Fibroblast of upper back skin (primary cell): Measurements from ENCODE around the gene GUCY2D.
A peak's percentile ranks its signal among the peaks of the same experiment; 100 is the strongest.
"Not testable (repeated sequence)": the region's sequence is repeated elsewhere in the genome, so short reads cannot be mapped to it uniquely, and the experiment has no call there.

ENCODE experiments used
- DNase-seq: peaks from one replicate; pipeline ENCODE4 v3.0.0-alpha.2; 2013

GUCY2D gene

DNA sequence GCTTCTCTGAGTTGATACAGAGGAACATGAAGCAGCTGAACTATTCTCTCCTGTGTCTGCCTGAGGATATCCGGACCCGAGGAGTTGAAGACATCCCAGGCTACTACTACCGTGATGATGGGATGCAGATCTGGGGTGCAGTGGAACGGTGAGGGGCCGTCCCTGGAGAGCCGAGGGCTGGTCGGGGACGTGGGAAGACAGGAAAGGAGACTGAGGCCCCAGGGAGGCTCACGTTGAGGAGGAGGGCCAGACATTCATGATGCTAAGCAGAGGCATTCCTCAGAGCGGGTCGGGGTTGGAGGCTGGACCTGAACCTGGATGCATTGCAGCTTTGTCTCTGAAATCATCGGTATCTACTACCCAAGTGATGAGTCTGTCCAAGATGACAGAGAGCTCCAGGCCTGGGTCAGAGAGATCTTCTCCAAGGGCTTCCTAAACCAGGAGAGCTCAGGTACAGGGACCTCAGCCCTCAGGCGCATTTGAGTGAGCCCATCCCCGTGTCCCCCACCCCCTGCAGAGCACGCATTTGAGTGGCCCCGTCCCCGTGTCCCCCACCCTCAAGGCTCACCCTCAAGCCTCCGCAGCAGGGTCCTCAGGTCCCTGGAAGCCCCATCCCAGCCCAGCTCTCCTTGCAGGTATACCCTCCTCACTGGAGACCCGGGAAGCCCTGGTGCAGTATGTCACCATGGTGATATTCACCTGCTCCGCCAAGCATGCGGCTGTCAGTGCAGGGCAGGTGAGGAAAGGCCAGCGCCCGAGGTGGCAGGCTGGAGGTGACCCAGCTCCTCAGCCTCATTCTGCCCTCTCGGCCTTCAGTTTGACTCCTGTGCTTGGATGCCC, 44.7 kb downstream of the GUCY2D start:
- DNase-seq: no peak

DNA sequence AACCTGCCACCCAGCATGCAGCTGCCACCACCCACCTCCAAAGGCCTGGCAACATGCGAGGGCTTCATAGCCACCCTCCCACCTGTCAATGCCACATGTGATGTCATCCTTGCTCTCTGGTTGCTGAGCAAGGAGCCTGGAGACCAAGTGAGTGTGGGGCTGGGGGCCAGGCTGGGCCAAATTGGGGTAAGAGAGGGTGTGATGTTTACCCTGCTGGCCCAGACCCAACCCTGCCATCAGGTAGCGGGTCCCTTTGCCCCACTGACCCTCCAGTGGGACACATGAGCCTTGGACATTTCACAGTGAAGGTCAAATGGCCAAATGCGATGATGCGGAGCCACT, 45.3 kb downstream of the GUCY2D start:
- no peak for DNase-seq

DNA sequence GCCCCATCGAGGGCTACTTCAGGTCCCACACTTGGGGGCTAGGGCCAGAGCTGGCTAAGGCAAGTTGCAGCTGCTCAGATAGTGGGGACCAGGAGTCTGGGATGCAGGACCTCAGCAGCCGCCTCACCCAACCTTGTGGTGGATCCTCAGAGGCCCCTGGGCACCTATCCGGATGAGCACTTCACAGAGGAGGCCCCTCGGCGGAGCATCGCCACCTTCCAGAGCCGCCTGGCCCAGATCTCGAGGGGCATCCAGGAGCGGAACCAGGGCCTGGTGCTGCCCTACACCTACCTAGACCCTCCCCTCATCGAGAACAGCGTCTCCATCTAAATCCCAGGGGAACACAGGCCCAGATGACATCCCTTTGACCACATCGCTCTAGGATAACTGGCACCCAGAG, 45.8 kb downstream of the GUCY2D start:
- no peak for DNase-seq

DNA sequence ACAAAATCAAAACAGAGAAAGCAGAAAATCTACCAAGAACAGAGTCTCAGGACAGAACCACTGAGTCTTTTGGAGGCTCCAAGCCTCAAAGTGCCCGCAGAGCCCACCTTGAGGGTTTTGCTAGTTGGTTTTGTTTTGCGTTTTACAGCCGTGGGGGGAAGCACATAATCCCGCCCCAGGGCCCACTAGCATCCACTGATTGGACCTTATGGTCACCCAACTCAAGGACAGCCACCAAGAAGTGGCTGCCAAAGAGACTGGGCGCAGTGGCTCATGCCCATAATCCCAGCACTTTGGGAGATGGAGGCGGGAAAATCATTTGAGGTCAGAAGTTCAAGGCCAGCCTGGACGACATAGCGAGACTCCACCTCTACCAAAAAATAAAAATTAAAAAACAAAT, 46.3 kb downstream of the GUCY2D start:
- DNase-seq: no peak

DNA sequence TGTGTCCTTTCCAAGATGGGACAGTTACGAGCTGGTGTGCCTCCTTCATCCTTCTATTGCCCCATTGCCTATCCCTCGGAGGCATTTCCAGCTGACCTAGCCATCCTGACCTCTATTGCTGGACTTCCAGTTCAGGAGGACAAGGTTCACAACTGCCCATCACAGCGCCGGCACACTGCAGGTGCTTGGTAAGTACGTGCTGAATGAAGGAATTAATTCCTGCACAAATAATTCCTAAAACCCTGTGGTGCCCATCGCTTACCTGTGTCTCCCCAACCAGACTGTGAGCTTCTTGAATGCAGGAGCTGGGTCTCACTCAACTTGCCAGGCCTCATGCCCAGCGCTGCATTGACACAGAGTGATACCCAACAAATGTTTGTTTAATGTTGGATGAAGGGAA, 49.4 kb downstream of the GUCY2D start:
- DNase-seq: no peak

DNA sequence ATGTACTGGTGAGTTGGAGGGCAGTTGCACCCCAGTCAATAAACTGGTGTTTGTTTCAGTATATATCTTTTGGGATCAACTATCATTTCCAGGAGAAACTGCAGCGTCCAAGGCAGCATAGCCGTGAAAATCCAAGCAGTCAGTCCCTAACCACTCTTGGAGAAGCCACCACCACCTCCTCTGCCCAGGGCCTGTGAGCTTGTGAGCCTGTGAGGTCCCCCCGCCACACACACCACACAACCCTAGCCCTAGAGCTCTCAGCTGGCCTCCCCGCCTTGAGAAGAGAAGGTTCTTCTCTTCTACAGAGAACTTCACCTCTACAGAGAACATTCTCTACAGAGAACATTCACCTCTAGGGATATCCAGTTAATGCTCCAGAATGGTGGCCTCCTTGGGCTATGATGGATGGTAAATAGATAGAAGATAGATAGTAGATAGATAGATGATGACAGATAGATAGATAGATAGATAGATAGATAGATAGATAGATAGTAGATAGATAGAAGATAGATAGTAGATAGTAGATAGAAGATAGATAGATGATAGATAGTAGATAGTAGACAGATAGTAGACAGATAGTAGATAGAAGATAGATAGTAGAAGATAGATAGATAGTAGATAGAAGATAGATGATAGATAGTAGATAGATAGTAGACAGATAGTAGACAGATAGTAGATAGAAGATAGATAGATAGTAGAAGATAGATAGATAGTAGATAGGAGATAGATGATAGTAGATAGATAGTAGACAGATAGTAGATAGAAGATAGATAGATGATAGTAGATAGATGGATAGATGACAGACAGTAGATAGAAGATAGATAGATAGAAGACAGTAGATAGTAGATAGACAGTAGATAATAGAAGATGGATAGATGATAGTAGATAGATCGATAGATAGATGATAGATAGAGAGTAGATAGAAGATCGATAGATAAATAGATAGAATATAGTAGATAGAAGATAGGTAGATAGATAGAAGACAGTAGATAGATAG, 50.1 kb downstream of the GUCY2D start:
- DNase-seq: no peak

DNA sequence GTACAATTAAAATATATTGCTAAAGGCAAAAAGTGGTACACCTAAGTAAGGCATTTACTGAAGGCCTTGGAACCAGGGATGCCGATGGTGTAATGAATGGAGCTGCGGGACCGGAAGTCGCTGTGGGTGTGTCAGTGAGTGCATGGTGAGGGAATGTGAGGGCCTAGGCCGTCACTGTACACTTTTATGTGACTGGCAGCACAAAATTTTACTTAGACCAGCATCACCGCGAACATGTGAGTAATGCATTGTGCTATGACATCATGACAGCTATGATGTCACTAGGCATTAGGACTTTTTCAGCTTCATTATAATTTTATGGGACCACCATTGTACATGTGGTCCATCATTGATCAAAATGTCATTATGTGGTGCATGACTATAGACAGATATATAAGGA, 51.2 kb downstream of the GUCY2D start:
- DNase-seq: no peak

DNA sequence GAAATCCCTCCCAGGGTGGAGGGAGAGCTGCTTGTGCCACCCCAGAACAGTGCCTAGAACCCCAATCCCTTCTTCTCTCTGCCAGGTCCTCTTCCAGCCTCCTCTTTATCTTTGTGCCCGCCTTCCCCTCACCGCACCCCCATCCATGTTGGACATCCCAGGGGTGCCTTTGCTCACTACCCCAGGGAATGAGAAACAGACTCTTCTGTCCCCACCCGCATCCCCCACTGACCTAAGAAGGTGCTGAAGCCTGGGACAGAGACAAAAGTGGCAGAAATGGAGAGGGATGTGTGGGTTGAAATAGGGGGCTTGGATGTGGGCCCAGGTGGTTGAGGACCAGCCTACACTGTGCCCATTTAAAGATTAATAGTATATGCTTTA, 53.4 kb downstream of the GUCY2D start:
- DNase-seq: no peak

DNA sequence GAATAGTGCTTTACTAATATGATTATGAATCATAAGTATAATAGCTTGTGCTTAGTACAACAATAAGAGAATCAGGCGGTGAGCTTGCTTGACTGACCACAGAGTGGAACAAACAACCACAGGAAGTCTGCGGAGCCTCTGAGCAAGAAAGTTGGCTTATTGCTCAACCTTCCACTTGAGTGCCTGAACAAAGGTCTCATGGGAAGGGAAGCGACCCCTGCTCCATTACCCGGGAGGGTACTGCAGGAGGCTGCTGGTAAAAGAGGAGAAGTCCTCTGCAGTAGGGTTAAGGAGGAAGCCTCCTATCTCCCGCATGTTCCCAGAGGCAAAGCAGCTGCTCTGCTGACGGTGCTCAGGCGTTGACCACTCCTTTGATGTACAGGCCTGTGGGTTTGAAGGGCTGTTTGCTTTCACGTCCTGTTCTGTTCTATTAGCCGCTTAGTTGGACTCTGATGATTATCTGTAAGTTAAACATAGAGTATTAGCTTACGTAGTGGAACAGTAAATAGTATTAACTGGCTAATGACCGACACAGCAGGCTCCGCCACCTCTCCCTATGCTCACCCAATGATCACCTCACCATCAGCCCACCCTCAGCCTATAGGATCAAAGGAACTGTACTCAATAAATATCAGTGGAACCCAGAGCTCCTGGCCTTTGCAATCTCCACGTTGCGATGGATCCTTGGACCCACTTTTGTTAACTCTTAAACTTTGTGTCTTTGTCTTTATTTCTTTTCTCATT, 54.0 kb downstream of the GUCY2D start:
- DNase-seq: peak; percentile 76

DNA sequence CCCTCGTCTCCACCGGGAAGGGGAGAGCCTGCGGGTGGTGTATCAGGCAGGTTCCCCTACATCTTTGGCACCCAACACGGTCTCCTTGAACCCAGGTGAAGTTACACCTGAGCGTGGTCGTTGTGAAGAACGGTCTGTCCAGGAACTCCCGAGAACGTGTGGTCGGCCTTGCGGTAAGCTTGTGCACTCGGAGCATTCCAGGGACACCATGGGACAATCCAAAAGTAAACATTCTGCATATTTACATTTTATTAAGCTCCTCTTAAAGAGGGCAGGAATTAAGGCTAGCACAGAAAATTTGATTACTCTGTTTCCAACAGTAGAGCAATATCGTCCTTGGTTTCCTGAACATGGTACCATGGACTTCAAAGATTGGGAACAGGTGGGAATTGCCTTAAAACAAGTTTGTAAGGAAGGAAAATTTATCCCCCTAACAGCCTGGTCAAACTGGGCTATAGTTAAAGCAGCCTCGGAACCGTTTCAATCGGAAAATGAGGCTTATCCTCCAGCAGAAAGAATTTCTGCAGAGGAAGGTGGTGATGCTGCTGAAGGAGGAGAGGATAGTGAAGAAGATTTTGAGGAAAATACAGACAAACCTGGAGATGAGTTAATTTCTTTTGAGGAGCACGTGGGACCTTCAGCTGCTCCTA, 54.7 kb downstream of the GUCY2D start:
- no peak for DNase-seq

DNA sequence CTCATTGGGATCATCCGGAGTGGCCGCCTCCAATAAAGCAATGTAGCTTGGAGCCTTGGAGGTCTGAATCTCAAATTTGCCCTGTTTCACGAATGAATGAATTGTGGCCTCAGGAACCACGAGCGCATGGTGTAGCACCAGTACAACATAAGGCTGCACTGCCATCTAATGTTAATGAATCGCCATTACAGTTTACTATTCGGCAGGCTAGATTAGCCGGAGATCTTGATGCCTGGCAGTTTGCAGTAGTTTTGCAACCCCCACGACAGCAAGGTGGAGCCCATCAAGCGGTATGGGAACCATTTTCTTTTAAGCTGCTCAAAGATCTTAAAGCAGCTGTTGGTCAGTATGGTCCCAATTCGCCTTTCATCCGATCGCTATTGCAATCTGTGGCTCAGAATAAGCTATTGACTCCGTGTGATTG, 55.3 kb downstream of the GUCY2D start:
- DNase-seq: peak; percentile 77

DNA sequence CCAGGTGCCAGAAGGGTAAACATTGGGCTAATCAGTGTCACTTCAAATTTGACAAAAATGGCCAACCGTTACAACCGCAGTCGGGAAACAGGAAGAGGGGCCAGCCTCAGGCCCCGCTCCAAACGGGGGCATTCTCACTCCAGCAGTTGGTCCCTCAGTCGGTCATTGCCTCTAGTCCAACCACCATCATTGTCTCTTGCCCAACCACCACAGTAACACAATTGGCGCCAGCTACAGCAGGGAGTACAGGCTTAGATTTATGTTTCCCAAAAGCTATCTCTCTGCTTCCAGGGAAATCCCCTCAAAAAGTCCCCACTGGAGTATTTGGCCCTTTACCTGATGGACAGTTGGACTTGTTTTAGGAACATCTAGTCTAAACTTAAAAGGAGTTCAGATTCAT, 56.7 kb downstream of the GUCY2D start:
- DNase-seq: no peak

DNA sequence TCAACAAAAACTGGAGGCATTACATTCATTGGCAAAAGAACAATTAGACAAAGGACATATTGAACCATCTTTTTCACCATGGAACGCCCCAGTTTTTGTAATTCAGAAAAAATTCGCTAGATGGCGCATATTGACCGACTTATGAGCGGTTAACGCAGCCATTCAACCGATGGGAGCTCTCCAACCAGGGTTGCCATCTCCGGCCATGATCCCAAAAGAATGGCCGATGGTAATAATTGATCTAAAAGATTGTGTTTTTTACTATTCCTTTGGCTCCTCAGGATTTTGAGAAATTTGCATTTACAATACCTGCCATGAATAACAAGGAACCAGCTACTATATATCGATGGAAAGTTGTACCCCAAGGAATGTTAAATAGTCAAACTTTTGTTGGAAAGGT, 57.9 kb downstream of the GUCY2D start:
- DNase-seq: peak; percentile 68

DNA sequence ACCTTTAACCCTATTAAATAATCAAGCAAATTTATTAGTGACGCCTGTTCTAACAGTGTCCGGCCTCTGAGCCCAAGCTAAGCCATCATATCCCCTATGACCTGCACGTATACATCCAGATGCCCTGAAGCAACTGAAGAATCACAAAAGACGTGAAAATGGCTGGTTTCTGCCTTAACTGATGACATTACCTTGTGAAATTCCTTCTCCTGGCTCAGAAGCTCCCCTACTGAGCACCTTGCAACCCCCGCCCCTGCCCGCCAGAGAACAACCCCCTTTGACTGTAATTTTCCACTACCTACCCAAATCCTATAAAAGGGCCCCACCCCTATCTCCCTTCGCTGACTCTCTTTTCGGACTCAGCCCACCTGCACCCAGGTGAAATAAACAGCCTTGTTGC, 59.4 kb downstream of the GUCY2D start:
- DNase-seq: not testable (repeated sequence)

DNA sequence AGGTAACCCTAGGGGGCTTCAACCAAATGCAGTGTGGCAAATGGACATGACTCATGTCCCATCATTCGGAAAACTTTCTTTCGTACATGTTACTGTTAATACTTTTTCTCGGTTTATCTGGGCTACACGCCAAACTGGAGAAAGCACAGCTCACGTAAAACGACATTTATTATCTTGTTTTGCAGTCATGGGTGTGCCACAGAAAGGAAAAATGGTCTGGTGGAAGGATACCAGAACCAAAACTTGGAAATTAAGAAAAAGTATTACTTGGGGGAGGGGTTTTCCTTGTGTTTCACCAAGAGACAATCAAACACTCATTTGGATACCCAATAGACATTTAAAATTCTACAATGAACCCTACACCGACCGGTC, 60.0 kb downstream of the GUCY2D start:
- peak; percentile 10 for DNase-seq

DNA sequence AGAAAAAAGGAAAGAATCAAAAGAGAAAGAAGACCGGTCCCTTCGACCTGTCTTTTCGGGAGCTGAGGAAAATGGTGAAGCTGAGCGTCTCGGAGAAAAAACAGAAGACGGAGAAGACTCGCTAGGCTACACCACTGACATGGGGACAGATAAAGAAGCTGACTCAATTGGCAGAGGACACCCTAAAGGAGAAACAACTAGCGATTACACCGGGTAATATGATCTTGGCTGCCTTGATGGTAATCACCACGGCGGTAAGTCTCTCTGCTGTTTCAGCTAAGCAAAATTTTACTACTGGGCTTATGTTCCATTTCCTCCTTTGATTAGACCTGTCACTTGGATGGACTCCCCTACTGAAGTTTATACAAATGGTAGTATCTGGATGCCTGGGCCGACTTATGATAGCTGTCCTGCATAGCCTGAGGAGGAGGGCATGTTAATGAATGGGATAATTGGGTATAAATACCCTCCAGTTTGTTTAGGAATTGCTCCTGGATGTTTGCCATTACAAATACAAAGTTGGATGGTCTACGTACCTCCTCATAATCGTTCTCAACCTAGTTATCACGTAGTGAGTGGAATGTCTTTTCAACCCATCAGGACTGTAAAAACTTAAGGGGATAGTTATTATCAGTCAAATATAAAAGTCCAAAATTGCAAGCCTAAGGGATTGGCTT, 60.5 kb downstream of the GUCY2D start:
- DNase-seq: no peak

DNA sequence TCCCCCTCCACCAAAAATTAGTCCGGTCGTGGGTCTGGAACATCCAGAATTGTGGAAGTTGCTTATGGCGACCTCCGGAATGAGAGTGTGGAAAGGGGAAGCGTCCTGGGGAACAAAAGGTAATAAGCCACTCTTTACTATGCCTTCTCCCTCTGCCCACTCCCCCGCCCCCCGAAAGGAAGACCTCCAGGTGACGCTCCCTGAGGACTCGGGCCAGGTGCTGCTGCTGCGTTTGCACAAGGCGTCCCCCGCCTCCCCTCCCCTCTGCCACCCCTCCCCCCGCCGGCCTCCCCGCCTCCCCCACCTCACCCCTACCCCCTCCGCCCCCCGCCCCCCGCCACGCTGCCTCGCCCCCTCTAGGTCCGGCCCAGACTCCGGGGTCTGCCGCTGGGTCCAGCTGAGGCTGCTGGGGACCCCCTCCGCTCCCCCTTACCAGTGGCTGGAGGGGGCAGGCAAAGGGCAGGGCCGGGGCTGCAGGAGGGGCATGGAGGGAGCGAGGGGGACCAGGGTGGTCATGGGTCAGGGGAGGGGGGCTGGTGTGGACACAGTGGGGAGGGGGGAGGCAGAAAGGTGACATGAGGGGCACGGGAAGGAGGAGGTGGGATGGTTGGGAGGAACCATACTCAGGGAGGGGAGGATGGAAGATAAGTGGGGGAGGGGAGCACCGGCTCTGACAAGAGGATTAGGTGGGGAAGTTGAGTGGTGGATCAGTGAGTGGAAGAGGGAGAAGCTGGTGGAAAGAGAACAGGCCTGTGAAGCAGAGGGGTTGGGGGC, 61.5 kb downstream of the GUCY2D start:
- no peak for DNase-seq

DNA sequence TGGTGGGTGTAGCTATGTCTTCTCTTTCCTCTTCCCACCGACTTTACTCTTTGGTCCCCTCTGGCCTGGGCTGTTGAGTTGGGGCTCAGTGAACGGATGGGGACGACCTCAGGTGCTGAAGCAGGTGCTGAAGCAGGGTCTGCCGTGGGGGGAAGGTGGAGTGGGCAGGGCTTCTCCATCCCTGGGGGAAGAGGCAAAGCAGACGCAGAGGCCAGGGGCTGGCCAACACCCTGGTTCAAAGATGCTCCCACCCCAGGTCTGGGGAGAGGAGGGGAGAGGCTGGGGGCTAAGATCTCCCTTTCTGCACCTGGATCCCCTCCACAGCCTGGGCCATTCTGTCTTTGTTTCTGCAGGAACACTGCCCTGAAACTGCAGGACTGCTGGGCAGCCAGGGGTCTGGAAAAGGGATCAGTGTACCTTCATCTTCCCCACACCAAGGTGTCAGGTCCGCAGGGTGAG, 62.2 kb downstream of the GUCY2D start:
- no peak for DNase-seq

DNA sequence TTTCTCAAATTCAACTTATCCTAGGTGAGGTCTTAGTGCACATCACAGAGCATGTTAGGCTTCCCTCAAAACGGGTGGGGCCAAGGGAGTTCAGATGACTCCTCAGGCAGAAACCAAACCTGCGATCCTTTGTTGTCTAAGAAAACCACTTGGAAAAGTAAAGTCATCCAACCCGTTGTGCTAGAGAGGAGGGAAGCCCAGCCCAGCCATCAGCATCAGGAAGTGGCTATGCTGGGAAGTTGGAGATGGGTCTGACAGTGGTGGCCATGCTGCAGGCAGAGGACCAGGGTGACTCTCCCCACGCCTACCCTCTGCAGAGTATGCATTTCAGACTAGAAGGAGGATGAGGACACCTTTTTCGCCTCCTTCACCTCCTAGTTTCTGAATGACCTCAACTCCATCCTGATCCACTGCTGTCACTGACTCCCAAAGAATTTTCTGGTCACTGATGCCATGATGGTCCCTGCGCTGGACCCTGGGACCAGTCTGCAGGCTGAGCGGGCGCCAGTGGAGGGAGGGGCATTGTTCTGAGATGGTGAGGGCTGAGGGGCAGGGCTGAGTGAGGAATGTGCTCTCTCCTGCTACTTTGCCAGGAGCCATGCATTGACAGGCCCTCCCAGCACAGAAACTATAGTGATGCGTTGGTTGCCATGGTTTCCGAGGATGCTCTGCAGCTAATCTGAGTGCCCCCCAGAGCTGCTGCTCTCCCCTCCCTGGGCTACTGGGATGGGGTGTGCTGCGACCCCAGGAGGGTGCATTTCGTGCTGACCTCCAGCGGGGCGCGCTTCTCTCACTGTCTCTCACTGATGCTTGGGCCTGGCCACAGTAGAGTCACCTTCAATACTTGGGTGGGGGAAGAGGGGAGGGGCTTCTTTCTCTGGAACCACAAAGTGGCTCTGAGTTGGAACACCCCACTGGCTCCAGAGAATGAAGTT, 64.7 kb downstream of the GUCY2D start:
- no peak for DNase-seq

DNA sequence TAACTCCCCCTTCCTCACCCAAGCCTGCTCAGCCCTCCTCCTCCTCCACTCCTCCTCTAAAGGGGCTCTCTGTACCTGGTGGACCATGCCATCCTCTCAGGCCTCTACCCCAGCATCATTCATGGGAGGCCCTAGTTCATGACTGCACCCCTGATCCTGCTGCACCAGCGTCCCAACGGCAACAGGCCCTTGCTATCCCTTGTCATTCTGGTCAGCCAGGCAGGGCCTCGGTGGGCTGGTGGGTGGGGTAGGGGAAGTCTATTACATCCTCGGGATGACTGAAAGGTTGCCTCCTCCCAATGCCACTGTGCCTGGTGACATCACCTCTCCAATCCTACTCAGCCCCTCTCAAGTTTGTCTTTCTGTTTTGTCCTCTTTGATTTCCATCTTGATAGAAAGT, 65.4 kb downstream of the GUCY2D start:
- no peak for DNase-seq
